HepG2 (cell line): ENCODE data around the gene TLX1. TPM values are rescaled to one million over a fixed set of nuclear protein-coding genes. Genes with fewer than 3 reads are reported as not detected.

Source experiments
- ATAC-seq: fragments of 200-7000 bp; cut with Tn5 transposase; 3 replicates; pipeline ENCODE4 v1.9.1; 2020; ENCODE audit warnings: mild to moderate bottlenecking, moderate library complexity
- BruUV-seq: library from RNA; stranded (reverse); fragments of 400-500 nt; replicated peaks from 2 replicates; lab custom pipeline; 2021; lab: Mats Ljungman, UMichigan
- CTCF ChIA-PET: fragments of 300-600 bp; formaldehyde crosslinking; extraction: SDS; loops from one replicate; lab custom pipeline; 2021; ENCODE audit warnings: low total read pairs, inconsistent platforms, low intra/inter-chr PET ratio; lab: Yijun Ruan, JAX
- POLR2A ChIA-PET: fragments of 350-600 bp; sonication (Branson Sonifier 250); formaldehyde crosslinking; loops from one replicate; lab custom pipeline; 2020; ENCODE audit warnings: antibody characterized with exemption, inconsistent platforms; lab: Yijun Ruan, JAX
- DNase-seq: peaks from one replicate; pipeline ENCODE4 v3.0.0-alpha.2; 2015; ENCODE audit warnings: low spot score
- FAIRE-seq: peaks from 3 replicates; lab custom pipeline; 2011; peaks lifted over from hg19 to GRCh38; lab: Jason Lieb, UNC
- H2AFZ ChIP-seq: one replicate; pipeline ENCODE4 v1.6.1; 2011; ENCODE audit warnings: low read length, inconsistent platforms
- H3K27ac ChIP-seq: fragments of 300-600 bp; 3 replicates; pipeline ENCODE4 v1.8.0; 2011; ENCODE audit warnings: mixed run types, mild to moderate bottlenecking, mixed read lengths, low read length, inconsistent platforms; ENCODE audit not compliant: insufficient read depth; ENCODE audit errors: extremely low read length
- H3K27me3 ChIP-seq, 2 experiments: fragments of 200-600 bp in 1 of 2; 2 replicates in 1 of 2; 3 replicates in 1 of 2; pipeline versions ENCODE4 v1.6.0 to v1.8.0; 2011; ENCODE audit warnings: low read length in 2 of 2, mild to moderate bottlenecking in 2 of 2, moderate library complexity in 2 of 2, inconsistent platforms in 1 of 2; ENCODE audit not compliant: insufficient read depth in 2 of 2, control insufficient read depth in 1 of 2
- H3K36me3 ChIP-seq, 2 experiments: fragments of 200-600 bp in 1 of 2; replicated peaks in 1 of 2; 2 replicates in 1 of 2; 3 replicates in 1 of 2; pipeline versions ENCODE4 v1.5.1 to v1.8.0; 2011; ENCODE audit warnings: low read length in 2 of 2, inconsistent platforms in 1 of 2; ENCODE audit not compliant: insufficient read depth in 2 of 2, control insufficient read depth in 1 of 2
- H3K4me1 ChIP-seq: 2 replicates; pipeline ENCODE4 v1.5.1; 2012; ENCODE audit warnings: low read length, inconsistent platforms; ENCODE audit not compliant: insufficient read depth
- H3K4me2 ChIP-seq: 2 replicates; pipeline ENCODE4 v1.6.0; 2011; ENCODE audit warnings: low read depth, low read length, inconsistent platforms
- H3K4me3 ChIP-seq, 3 experiments: fragments of 200-600 bp in 1 of 3; sonication (generic), shearing (Covaris generic) in 1 of 3; replicated peaks in 1 of 3; 2 replicates each; pipeline ENCODE4 v1.5.1; 2011 to 2016; ENCODE audit warnings: low read length in 3 of 3, inconsistent platforms in 2 of 3, low read depth in 2 of 3, mild to moderate bottlenecking in 2 of 3, control low read depth in 1 of 3, mixed read lengths in 1 of 3; ENCODE audit not compliant: insufficient read depth in 1 of 3
- H3K79me2 ChIP-seq: one replicate; pipeline ENCODE4 v1.6.1; 2011; ENCODE audit warnings: low read length, inconsistent platforms; ENCODE audit not compliant: insufficient read depth
- H3K9ac ChIP-seq: 2 replicates; pipeline ENCODE4 v1.6.0; 2011; ENCODE audit warnings: mild to moderate bottlenecking, low read depth, low read length, inconsistent platforms; ENCODE audit not compliant: insufficient read depth
- H3K9me3 ChIP-seq: 2 replicates; pipeline ENCODE4 v1.5.1; 2012; ENCODE audit warnings: mild to moderate bottlenecking, low read length
- H4K20me1 ChIP-seq: 2 replicates; pipeline ENCODE4 v1.6.0; 2011; ENCODE audit warnings: inconsistent platforms, mild to moderate bottlenecking, low read length, moderate library complexity; ENCODE audit not compliant: insufficient read depth
- ZBED4 ChIP-seq: sonication (generic); formaldehyde crosslinking; IDR thresholded peaks from 2 replicates; pipeline ENCODE4 v1.4.0; 2020; ENCODE audit warnings: missing genetic modification reagents, borderline replicate concordance
- ZHX2 ChIP-seq, 2 experiments: sonication (generic) in 1 of 2; formaldehyde crosslinking in 1 of 2; IDR thresholded peaks; 2 replicates each; pipeline versions ENCODE4 v1.6.1 to v1.9.0; 2014 to 2022; ENCODE audit warnings: antibody characterized with exemption in 1 of 2, borderline replicate concordance in 1 of 2, inconsistent platforms in 1 of 2, low read depth in 1 of 2, missing genetic modification reagents in 1 of 2
- ZNF639 ChIP-seq: conservative IDR thresholded peaks from 2 replicates; pipeline ENCODE4 v1.6.1; 2018; ENCODE audit warnings: missing genetic modification reagents
- WGBS: methylation state at CpG from one replicate; pipeline ENCODE4 v1.1.6; 2017; ENCODE audit warnings: low lambda C conversion rate; 5-methylcytosine and 5-hydroxymethylcytosine counted together
- in situ Hi-C: cut with HindIII; loops from 2 replicates; pipeline ENCODE4 v1.10.0; 2017; ENCODE audit warnings: low pct_unique_long_range_greater_than_20kb; ENCODE audit not compliant: extremely low pct_ligation_motif_present
- intact Hi-C: fragments of 100-400 bp; cut with micrococcal nuclease; formaldehyde crosslinking; loops from one replicate; pipeline ENCODE4 v1.10.0; 2022; ENCODE audit not compliant: unreplicated experiment
- polyA plus RNA-seq, 8 experiments: library from polyadenylated mRNA; depleted of rRNA in 3 of 8; stranded (reverse) in 7 of 8; unstranded in 1 of 8; fragments of >200 nt; fragmentation: Illumina TruSeq in 4 of 8; extraction: Trizol in 4 of 8; gene quantifications; 2 replicates each; pipeline versions ENCODE4 v1.2.1 to v1.2.3, GENCODE V29; 2011 to 2016; ENCODE audit warnings: low read depth in 4 of 8, missing spikeins in 1 of 8, mixed read lengths in 1 of 8; ENCODE audit not compliant: insufficient read depth in 1 of 8
- total RNA-seq, 5 experiments: library from RNA; depleted of rRNA; stranded (reverse); fragments of >200 nt; fragmentation: Illumina TruSeq; extraction: Trizol; gene quantifications; 2 replicates each; pipeline ENCODE4 v1.2.3, GENCODE V29; 2016; ENCODE audit warnings: low read depth in 1 of 5

TLX1 gene
- total and polyA plus RNA-seq, 2 of the 13 experiments (the other 11 are each of a cell fraction or from before 2014, with no cell fraction given): 0.07 to 0.26 TPM

- DNase-seq (no peak), ATAC-seq (no peak), FAIRE-seq (no peak)
- POLR2A ChIA-PET: no interaction called here
- intact Hi-C loops: no loop called here
- H3K9me3 ChIP-seq: no peaks in the 10 kb centered on the region
- H4K20me1 ChIP-seq: no peaks in the 10 kb centered on the region
- in situ Hi-C loops: no loop called here
- H3K79me2 ChIP-seq: no peaks in the 10 kb centered on the region
- no peak for TF ChIP-seq ZBED4 (CRISPR knock-in tag)
- TF ChIP-seq ZNF639: no peak
- no peak for TF ChIP-seq ZHX2 (IDR thresholded peaks at IDR 0.05; ENCODE audit: low read depth)
- TF ChIP-seq ZHX2 (CRISPR knock-in tag; IDR thresholded peaks at IDR 0.05; ENCODE audit: borderline replicate concordance): no peak
- peaks cover 5 to 29% of the 10 kb centered on the region in 2 experiments; a peak in 4 of 5 replicates for H3K27me3 ChIP-seq
- H3K36me3 ChIP-seq: no peaks in the 10 kb centered on the region
- H3K4me1 ChIP-seq: no peaks in the 10 kb centered on the region
- WGBS: 14% methylated on average over 1 of the region's 2 CpGs
- no TSS peak for BruUV-seq
- no peak overlapping the region for H3K27ac ChIP-seq
- H2AFZ ChIP-seq: no peak overlapping the region
- no peak overlapping the region for H3K4me2 ChIP-seq
- CTCF ChIA-PET: no interaction called here
- no peak overlapping the region for H3K4me3 ChIP-seq
- H3K9ac ChIP-seq: no peak overlapping the region
Measured at GRCh38 chr10:101103430-101103829, 27.7 kb upstream of the TLX1 start.
